GM12878 (cell line): ENCODE data around the gene ELOVL5. TPM values are rescaled to one million over a fixed set of nuclear protein-coding genes. Genes with fewer than 3 reads are reported as not detected.

Experiments
- BACH1 ChIP-seq: fragments of 450-650 bp; IDR thresholded peaks from 2 replicates; pipeline ENCODE4 v1.6.1; 2017; ENCODE audit warnings: mild to moderate bottlenecking, borderline replicate concordance
- BHLHE40 ChIP-seq, 2 experiments: fragments of 450-650 bp in 1 of 2; IDR thresholded peaks; 2 replicates each; pipeline ENCODE4 v1.6.1; 2011 to 2017; ENCODE audit warnings: low read depth in 2 of 2, borderline replicate concordance in 1 of 2, improper control_type of control experiment in 1 of 2, low read length in 1 of 2, mild to moderate bottlenecking in 1 of 2
- BMI1 ChIP-seq: fragments of 450-650 bp; IDR thresholded peaks from 2 replicates; pipeline ENCODE4 v1.6.1; 2016; ENCODE audit warnings: mild to moderate bottlenecking, moderate library complexity, borderline replicate concordance
- CBFB ChIP-seq: IDR thresholded peaks from 2 replicates; pipeline ENCODE4 v1.6.1; 2016; ENCODE audit warnings: antibody characterized with exemption, low read depth
- CREM ChIP-seq: IDR thresholded peaks from 2 replicates; pipeline ENCODE4 v1.6.1; 2014; ENCODE audit warnings: antibody characterized with exemption, low read depth
- E4F1 ChIP-seq: fragments of 450-650 bp; IDR thresholded peaks from 2 replicates; pipeline ENCODE4 v1.6.1; 2018; ENCODE audit warnings: borderline replicate concordance, mild to moderate bottlenecking; ENCODE audit not compliant: partially characterized antibody
- KDM1A ChIP-seq: fragments of 200-600 bp; sonication (generic); IDR thresholded peaks from 2 replicates; pipeline ENCODE4 v1.6.1; 2016; ENCODE audit warnings: borderline replicate concordance
- MYB ChIP-seq: fragments of 150-350 bp; IDR thresholded peaks from 2 replicates; pipeline ENCODE4 v1.6.1; 2014; ENCODE audit warnings: mild to moderate bottlenecking, low read depth, low read length, borderline replicate concordance
- POLR2A ChIP-seq: IDR thresholded peaks from 2 replicates; pipeline ENCODE4 v1.6.1; 2011; ENCODE audit warnings: low read depth, mild to moderate bottlenecking, low read length
- RELA ChIP-seq: fragments of 450-650 bp; IDR thresholded peaks from 2 replicates; pipeline ENCODE4 v1.8.0; 2014; ENCODE audit warnings: borderline replicate concordance; ENCODE audit not compliant: partially characterized antibody
- STAT1 ChIP-seq: fragments of 450-650 bp; conservative IDR thresholded peaks from 2 replicates; pipeline ENCODE4 v1.6.1; 2014; ENCODE audit warnings: antibody characterized with exemption, mild to moderate bottlenecking
- STAT3 ChIP-seq: IDR thresholded peaks from 2 replicates; pipeline ENCODE4 v1.6.1; 2011; ENCODE audit warnings: low read depth, low read length, improper control_type of control experiment
- TBL1XR1 ChIP-seq: IDR thresholded peaks from 2 replicates; pipeline ENCODE4 v1.6.1; 2012; ENCODE audit warnings: low read depth, low read length, improper control_type of control experiment
- WRNIP1 ChIP-seq: IDR thresholded peaks from 2 replicates; pipeline ENCODE4 v1.6.1; 2011; ENCODE audit warnings: low read depth, low read length, improper control_type of control experiment, borderline replicate concordance
- YY1 ChIP-seq: IDR thresholded peaks from 2 replicates; pipeline ENCODE4 v1.6.1; 2011; ENCODE audit warnings: low read depth, mild to moderate bottlenecking, low read length
- ZNF217 ChIP-seq: fragments of 450-650 bp; IDR thresholded peaks from 2 replicates; pipeline ENCODE4 v1.6.1; 2017; ENCODE audit warnings: antibody characterized with exemption, mild to moderate bottlenecking
- ZNF24 ChIP-seq: fragments of 450-650 bp; IDR thresholded peaks from 2 replicates; pipeline ENCODE4 v1.6.1; 2017; ENCODE audit warnings: antibody characterized with exemption, mild to moderate bottlenecking
- polyA plus RNA-seq, 11 experiments: library from polyadenylated mRNA; depleted of rRNA in 4 of 11; unstranded in 6 of 11; stranded (reverse) in 5 of 11; fragments of >200 nt; fragmentation: Nextera tagmentation in 4 of 11; fragmentation: Illumina TruSeq in 1 of 11; extraction: Ambion mirVana in 4 of 11; extraction: Trizol in 1 of 11; gene quantifications; 1 replicate in 1 of 11; 2 replicates in 10 of 11; pipeline versions ENCODE4 v1.2.1 to v1.2.3, GENCODE V29; 2011 to 2016; ENCODE audit warnings: inconsistent platforms in 2 of 11, missing spikeins in 2 of 11, low read depth in 1 of 11
- total RNA-seq, 4 experiments: library from RNA; depleted of rRNA in 3 of 4; stranded (reverse); fragments of >200 nt in 3 of 4; fragmentation: Illumina TruSeq in 1 of 4; extraction: Trizol in 1 of 4; gene quantifications; 2 replicates each; pipeline versions ENCODE4 v1.2.1 to v1.2.3, GENCODE V29; 2013 to 2021
- TF ChIP-seq, protein P1 (sequence below): IDR thresholded peaks from 2 replicates; pipeline ENCODE4 v1.6.1; 2011; ENCODE audit warnings: low read depth, low read length, improper control_type of control experiment, borderline replicate concordance
- TF ChIP-seq, protein P2 (sequence below): IDR thresholded peaks from 2 replicates; pipeline ENCODE4 v1.6.1; 2011; ENCODE audit warnings: mild to moderate bottlenecking, low read depth, low read length, moderate library complexity; ENCODE audit not compliant: insufficient replicate concordance
- TF ChIP-seq, protein P3 (sequence below): fragments of 150-350 bp; IDR thresholded peaks from 2 replicates; pipeline ENCODE4 v1.6.1; 2016; ENCODE audit warnings: low read depth, low read length

ELOVL5 gene
- total and polyA plus RNA-seq, 10 of the 15 experiments (the other 5 are each of a cell fraction or from before 2014, with no cell fraction given): 156 to 241 (median 196) TPM

DNA sequence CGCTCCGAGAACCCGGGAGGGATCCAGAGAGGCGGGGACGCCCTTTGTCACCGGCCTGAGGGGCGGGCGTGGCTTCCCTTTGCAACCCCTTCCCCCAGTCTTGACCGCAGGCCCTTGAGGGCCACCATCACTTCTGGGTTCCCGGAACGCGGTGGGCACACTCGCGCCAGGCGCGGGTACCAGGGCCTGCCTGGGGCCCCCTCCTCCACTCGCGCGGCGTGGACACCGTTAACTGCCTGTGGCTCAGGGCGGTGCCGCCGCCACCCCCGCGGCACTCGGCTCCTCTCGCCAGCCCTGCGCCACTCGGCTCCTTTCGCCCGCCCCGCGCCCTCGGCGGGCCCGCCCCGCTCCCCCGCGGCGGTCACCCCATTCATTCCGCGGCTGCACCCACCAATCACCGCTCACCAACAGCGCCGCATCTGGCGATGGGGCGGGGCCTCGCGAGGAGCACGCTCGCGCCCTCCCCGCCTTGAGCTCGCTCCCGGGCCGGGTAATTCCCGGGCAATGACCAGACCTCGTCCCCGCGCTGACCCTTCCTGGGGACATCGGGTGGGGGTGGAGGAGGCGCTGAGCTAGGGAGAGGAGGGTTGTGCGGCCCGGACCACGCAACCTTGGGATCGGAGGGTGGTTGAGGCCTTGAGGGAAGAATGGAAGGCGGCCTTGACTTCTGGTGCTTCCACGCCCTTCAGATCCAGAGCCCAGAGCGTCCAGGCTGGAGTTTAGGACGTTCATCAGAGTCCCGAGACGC lies 10.5 kb upstream of the ELOVL5 start (continued):
- peak; percentile 88 for TF ChIP-seq E4F1
- TF ChIP-seq MYB: no peak; the same call in 1 of the 2 replicates
- 0 out of 2 replicates have a peak, but pooled peaks have one; percentile 34 for TF ChIP-seq ZNF24
- TF ChIP-seq KDM1A: no peak
- TF ChIP-seq, protein P1, sequence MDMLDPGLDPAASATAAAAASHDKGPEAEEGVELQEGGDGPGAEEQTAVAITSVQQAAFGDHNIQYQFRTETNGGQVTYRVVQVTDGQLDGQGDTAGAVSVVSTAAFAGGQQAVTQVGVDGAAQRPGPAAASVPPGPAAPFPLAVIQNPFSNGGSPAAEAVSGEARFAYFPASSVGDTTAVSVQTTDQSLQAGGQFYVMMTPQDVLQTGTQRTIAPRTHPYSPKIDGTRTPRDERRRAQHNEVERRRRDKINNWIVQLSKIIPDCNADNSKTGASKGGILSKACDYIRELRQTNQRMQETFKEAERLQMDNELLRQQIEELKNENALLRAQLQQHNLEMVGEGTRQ: no peak
- TF ChIP-seq CREM: 0 out of 2 replicates have a peak, but pooled peaks have one; percentile 28
- peak; percentile 78 for TF ChIP-seq RELA
- TF ChIP-seq POLR2A: peak; percentile 94
- no peak for TF ChIP-seq TBL1XR1
- no peak for TF ChIP-seq BMI1
- TF ChIP-seq ZNF217: no peak
- TF ChIP-seq, protein P2, sequence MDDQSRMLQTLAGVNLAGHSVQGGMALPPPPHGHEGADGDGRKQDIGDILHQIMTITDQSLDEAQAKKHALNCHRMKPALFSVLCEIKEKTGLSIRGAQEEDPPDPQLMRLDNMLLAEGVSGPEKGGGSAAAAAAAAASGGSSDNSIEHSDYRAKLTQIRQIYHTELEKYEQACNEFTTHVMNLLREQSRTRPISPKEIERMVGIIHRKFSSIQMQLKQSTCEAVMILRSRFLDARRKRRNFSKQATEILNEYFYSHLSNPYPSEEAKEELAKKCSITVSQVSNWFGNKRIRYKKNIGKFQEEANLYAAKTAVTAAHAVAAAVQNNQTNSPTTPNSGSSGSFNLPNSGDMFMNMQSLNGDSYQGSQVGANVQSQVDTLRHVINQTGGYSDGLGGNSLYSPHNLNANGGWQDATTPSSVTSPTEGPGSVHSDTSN: no peak
- TF ChIP-seq WRNIP1: no peak
- TF ChIP-seq STAT1: no peak
- TF ChIP-seq BHLHE40 (IDR thresholded peaks at IDR 0.05; ENCODE audit: borderline replicate concordance in 1 of 2, low read depth in 2 of 2, low read length in 1 of 2): peak in 1 of 2 experiments; percentile 70; a peak in 2 of 4 replicates
- TF ChIP-seq STAT3: no peak
- TF ChIP-seq, protein P3, sequence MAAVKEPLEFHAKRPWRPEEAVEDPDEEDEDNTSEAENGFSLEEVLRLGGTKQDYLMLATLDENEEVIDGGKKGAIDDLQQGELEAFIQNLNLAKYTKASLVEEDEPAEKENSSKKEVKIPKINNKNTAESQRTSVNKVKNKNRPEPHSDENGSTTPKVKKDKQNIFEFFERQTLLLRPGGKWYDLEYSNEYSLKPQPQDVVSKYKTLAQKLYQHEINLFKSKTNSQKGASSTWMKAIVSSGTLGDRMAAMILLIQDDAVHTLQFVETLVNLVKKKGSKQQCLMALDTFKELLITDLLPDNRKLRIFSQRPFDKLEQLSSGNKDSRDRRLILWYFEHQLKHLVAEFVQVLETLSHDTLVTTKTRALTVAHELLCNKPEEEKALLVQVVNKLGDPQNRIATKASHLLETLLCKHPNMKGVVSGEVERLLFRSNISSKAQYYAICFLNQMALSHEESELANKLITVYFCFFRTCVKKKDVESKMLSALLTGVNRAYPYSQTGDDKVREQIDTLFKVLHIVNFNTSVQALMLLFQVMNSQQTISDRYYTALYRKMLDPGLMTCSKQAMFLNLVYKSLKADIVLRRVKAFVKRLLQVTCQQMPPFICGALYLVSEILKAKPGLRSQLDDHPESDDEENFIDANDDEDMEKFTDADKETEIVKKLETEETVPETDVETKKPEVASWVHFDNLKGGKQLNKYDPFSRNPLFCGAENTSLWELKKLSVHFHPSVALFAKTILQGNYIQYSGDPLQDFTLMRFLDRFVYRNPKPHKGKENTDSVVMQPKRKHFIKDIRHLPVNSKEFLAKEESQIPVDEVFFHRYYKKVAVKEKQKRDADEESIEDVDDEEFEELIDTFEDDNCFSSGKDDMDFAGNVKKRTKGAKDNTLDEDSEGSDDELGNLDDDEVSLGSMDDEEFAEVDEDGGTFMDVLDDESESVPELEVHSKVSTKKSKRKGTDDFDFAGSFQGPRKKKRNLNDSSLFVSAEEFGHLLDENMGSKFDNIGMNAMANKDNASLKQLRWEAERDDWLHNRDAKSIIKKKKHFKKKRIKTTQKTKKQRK: no peak
- TF ChIP-seq CBFB: peak; percentile 63
- TF ChIP-seq BACH1: peak; percentile 72
- no peak for TF ChIP-seq YY1
